ENCODE measurements around the gene ATXN10.

DNA sequence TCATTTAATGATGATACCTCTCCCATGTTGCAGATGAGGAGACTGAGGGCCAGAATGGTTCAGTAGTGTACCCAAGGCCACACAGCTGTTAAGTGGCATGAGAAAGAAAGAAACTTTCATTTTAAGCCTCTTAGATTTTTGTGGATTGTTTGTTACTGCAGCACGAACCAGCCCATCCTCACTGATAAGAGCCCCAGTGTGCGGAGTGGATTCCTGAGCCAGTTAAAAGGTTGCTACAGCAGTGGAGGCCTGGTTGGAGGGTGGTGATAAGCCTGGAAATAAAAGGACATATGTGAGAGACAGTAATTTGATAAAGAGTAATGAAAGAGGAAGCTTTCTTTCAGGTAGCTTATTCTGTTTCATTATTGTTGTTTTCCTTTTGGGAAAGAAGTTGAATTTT is 89.0 kb downstream of the ATXN10 start:
- TF ChIP-seq, protein P1, sequence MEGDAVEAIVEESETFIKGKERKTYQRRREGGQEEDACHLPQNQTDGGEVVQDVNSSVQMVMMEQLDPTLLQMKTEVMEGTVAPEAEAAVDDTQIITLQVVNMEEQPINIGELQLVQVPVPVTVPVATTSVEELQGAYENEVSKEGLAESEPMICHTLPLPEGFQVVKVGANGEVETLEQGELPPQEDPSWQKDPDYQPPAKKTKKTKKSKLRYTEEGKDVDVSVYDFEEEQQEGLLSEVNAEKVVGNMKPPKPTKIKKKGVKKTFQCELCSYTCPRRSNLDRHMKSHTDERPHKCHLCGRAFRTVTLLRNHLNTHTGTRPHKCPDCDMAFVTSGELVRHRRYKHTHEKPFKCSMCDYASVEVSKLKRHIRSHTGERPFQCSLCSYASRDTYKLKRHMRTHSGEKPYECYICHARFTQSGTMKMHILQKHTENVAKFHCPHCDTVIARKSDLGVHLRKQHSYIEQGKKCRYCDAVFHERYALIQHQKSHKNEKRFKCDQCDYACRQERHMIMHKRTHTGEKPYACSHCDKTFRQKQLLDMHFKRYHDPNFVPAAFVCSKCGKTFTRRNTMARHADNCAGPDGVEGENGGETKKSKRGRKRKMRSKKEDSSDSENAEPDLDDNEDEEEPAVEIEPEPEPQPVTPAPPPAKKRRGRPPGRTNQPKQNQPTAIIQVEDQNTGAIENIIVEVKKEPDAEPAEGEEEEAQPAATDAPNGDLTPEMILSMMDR (conservative IDR thresholded peaks at IDR 0.05; ENCODE audit: low read depth in 2 of 2), result no peak
- TF ChIP-seq, protein P2, sequence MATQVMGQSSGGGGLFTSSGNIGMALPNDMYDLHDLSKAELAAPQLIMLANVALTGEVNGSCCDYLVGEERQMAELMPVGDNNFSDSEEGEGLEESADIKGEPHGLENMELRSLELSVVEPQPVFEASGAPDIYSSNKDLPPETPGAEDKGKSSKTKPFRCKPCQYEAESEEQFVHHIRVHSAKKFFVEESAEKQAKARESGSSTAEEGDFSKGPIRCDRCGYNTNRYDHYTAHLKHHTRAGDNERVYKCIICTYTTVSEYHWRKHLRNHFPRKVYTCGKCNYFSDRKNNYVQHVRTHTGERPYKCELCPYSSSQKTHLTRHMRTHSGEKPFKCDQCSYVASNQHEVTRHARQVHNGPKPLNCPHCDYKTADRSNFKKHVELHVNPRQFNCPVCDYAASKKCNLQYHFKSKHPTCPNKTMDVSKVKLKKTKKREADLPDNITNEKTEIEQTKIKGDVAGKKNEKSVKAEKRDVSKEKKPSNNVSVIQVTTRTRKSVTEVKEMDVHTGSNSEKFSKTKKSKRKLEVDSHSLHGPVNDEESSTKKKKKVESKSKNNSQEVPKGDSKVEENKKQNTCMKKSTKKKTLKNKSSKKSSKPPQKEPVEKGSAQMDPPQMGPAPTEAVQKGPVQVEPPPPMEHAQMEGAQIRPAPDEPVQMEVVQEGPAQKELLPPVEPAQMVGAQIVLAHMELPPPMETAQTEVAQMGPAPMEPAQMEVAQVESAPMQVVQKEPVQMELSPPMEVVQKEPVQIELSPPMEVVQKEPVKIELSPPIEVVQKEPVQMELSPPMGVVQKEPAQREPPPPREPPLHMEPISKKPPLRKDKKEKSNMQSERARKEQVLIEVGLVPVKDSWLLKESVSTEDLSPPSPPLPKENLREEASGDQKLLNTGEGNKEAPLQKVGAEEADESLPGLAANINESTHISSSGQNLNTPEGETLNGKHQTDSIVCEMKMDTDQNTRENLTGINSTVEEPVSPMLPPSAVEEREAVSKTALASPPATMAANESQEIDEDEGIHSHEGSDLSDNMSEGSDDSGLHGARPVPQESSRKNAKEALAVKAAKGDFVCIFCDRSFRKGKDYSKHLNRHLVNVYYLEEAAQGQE (IDR thresholded peaks at IDR 0.05; ENCODE audit: unreplicated experiment), result no peak
- TF ChIP-seq POLR2AphosphoS5 (IDR thresholded peaks at IDR 0.05; ENCODE audit: low read depth), result no peak
- TF ChIP-seq CREB1 (CRISPR knock-in tag; IDR thresholded peaks at IDR 0.05; ENCODE audit: low read depth), result no peak
- no peak for TF ChIP-seq EZH2 (IDR thresholded peaks at IDR 0.05; ENCODE audit: low read depth, unreplicated experiment)
- TF ChIP-seq EZH2phosphoT487 (IDR thresholded peaks at IDR 0.05; ENCODE audit: unreplicated experiment), result no peak
- TF ChIP-seq, protein P3, sequence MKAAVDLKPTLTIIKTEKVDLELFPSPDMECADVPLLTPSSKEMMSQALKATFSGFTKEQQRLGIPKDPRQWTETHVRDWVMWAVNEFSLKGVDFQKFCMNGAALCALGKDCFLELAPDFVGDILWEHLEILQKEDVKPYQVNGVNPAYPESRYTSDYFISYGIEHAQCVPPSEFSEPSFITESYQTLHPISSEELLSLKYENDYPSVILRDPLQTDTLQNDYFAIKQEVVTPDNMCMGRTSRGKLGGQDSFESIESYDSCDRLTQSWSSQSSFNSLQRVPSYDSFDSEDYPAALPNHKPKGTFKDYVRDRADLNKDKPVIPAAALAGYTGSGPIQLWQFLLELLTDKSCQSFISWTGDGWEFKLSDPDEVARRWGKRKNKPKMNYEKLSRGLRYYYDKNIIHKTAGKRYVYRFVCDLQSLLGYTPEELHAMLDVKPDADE (IDR thresholded peaks at IDR 0.05), result no peak
- no peak for TF ChIP-seq NANOG (IDR thresholded peaks at IDR 0.05; ENCODE audit: borderline replicate concordance)
- no peak for TF ChIP-seq STAT1 (IDR thresholded peaks at IDR 0.05; ENCODE audit: unreplicated experiment)
- TF ChIP-seq ZNF114 (CRISPR knock-in tag; IDR thresholded peaks at IDR 0.05), result no peak
- TF ChIP-seq ZNF331 (CRISPR knock-in tag; IDR thresholded peaks at IDR 0.05; ENCODE audit: low read depth), result no peak
- no peak for TF ChIP-seq JUNB (IDR thresholded peaks at IDR 0.05; ENCODE audit: unreplicated experiment)

Data from GM23338 (cell line).